ENCODE results near the gene PI4KB.

PI4KB gene

DNA sequence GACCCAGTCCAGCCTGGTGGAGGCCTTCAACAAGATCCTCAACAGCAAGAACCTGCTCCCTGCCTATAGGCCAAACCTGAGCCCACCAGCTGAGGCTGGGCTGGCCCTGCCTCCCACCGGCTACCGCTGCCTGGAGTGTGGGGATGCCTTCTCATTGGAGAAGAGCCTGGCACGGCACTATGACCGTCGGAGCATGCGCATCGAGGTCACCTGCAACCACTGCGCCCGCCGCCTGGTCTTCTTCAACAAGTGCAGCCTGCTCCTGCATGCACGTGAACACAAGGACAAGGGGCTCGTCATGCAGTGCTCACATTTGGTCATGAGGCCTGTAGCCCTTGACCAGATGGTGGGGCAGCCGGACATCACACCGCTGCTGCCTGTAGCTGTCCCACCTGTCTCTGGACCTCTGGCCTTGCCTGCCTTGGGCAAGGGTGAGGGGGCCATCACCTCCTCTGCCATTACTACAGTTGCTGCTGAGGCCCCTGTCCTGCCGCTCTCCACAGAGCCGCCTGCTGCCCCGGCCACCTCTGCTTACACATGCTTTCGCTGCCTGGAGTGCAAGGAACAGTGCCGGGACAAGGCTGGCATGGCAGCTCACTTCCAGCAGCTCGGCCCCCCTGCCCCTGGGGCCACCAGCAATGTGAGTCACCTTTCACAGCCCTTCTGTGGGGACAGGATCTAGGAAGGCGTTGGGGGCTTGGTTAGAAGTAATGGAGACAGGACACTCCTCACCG lies 39.3 kb downstream of the PI4KB start:
- Mint-ChIP-seq H3K27me3 (ENCODE audit: low read depth, poor library complexity) (peaks cover 4% of the 10 kb centered on the region), H3K9me3 (no peaks in the 10 kb centered on the region), H3K27ac (no peak overlapping the region), H3K4me1 (peaks cover 28% of the 10 kb centered on the region), H3K4me3 (no peak overlapping the region), H3K36me3 (ENCODE audit: low read depth) (peaks cover 19% of the 10 kb centered on the region)
- DNase-seq = no peak
- TF ChIP-seq, protein P1, sequence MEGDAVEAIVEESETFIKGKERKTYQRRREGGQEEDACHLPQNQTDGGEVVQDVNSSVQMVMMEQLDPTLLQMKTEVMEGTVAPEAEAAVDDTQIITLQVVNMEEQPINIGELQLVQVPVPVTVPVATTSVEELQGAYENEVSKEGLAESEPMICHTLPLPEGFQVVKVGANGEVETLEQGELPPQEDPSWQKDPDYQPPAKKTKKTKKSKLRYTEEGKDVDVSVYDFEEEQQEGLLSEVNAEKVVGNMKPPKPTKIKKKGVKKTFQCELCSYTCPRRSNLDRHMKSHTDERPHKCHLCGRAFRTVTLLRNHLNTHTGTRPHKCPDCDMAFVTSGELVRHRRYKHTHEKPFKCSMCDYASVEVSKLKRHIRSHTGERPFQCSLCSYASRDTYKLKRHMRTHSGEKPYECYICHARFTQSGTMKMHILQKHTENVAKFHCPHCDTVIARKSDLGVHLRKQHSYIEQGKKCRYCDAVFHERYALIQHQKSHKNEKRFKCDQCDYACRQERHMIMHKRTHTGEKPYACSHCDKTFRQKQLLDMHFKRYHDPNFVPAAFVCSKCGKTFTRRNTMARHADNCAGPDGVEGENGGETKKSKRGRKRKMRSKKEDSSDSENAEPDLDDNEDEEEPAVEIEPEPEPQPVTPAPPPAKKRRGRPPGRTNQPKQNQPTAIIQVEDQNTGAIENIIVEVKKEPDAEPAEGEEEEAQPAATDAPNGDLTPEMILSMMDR (IDR thresholded peaks at IDR 0.05) = no peak

DNA sequence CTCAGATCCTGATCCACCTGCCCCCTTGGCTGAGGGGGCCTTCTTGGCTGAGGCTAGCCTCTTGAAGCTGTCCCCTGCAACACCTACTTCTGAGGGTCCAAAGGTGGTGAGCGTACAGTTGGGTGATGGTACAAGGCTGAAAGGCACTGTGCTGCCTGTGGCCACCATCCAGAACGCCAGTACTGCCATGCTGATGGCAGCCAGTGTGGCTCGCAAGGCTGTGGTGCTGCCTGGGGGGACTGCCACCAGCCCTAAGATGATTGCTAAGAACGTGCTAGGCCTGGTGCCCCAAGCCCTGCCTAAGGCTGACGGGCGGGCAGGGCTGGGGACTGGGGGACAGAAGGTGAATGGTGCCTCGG lies 39.9 kb downstream of the PI4KB start:
- TF ChIP-seq, protein P1 (IDR thresholded peaks at IDR 0.05) = no peak
- H3K36me3 Mint-ChIP-seq (ENCODE audit: low read depth) = peaks cover 14% of the 10 kb centered on the region
- peaks cover 29% of the 10 kb centered on the region for H3K4me1 Mint-ChIP-seq
- peaks cover 4% of the 10 kb centered on the region for H3K27me3 Mint-ChIP-seq (ENCODE audit: low read depth, poor library complexity)
- H3K4me3 Mint-ChIP-seq = no peak overlapping the region
- H3K9me3 Mint-ChIP-seq = no peaks in the 10 kb centered on the region
- no peak overlapping the region for H3K27ac Mint-ChIP-seq
- no peak for DNase-seq

DNA sequence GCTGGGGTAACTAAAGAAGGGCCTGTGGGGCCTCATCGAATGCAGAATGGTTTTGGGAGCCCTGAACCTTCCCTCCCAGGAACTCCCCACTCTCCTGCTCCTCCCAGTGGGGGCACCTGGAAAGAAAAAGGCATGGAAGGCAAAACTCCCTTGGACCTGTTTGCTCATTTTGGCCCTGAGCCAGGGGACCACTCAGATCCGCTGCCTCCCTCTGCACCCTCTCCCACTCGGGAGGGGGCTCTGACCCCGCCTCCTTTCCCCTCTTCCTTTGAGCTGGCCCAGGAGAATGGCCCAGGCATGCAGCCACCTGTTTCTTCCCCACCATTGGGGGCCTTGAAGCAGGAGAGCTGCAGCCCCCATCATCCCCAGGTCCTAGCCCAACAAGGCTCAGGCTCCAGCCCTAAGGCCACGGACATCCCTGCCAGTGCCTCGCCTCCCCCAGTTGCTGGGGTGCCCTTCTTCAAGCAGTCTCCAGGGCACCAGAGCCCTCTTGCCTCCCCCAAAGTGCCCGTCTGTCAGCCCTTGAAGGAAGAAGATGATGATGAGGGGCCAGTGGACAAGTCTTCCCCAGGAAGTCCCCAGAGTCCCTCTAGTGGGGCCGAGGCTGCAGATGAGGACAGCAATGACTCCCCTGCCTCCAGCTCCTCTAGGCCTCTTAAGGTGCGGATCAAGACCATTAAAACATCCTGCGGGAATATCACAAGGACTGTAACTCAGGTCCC lies 40.4 kb downstream of the PI4KB start:
- Mint-ChIP-seq H3K36me3 (ENCODE audit: low read depth) (peaks cover 14% of the 10 kb centered on the region), H3K9me3 (no peaks in the 10 kb centered on the region), H3K4me3 (no peak overlapping the region), H3K4me1 (peaks cover 29% of the 10 kb centered on the region), H3K27me3 (ENCODE audit: low read depth, poor library complexity) (peaks cover 4% of the 10 kb centered on the region), H3K27ac (no peak overlapping the region)
- TF ChIP-seq, protein P1 (IDR thresholded peaks at IDR 0.05) = no peak
- DNase-seq = no peak

DNA sequence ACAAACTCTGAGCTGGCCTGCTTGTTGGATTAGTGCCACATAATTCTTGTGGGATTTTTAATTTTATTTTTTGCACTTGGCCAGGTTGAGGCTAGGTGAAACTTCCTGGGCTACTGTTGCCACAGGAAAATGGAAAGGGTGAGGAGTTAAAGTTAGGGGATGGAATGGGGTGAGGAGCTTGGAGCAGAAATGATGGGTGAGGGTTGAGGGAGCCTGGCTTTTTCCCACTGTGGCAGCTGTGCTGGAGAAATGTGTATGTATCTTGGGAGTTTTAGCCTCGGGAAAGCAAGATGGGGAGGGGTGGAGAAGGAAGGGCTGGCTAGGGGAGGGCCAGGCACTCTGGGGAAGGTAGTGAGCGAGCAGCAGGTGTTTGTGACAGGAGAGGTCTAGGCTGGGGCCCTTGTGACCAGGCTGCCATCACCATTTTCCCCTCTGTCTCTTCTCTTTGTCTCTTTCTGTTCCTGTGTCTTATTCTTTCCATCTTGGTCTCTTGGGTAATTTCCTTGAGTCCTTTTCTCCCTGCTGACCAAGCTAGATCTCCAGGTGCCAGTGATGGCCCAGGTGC lies 43.1 kb downstream of the PI4KB start:
- Mint-ChIP-seq H3K36me3 (ENCODE audit: low read depth) (peaks cover 14% of the 10 kb centered on the region), H3K27me3 (ENCODE audit: low read depth, poor library complexity) (peaks cover 6% of the 10 kb centered on the region), H3K4me1 (peaks cover 29% of the 10 kb centered on the region), H3K27ac (peak overlapping the region; percentile 83), H3K4me3 (peak overlapping the region; percentile 90), H3K9me3 (no peaks in the 10 kb centered on the region)
- TF ChIP-seq, protein P1 (IDR thresholded peaks at IDR 0.05) = no peak
- no peak for DNase-seq

DNA sequence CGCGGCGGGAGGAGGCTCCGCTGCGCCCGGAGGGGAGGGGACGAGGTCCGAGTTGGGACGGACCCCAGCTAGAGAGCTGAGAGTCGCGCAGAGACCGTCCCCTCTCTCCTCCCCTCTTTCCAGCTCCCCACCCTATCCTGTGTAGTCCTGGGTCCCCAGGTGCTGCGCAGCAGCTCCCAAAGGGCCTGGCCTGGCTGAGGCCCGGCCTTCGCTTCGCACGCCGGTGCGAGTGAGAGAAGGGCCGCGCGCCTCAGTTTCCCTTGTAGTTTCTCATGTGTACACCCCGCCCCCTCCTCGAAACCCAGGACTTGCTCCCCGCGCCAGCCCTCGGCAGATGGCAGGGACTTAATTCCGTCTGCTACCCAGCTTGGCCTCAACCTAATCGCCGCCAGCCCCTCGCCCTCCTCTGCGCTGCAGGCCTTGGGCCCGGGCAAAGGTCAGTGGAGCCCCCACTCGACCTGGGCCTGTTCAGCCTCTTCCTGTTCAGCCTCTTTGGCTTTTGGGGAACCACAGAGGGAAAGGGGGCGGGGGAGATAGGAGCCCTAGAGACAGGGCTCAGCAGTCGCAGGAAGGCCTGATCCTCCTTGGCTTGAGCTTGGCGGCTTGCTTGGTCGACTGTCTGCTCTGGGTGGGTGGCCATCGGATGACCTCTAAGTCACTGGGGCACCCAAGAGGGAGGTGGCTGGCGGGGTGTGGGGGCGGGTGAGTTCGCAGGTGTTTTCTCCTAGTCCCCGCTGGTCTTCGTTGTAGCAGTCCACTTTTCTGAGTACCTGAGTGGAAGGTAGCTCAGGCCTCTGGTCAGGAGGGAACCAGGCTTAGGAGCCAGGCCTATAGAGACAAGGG lies 44.1 kb downstream of the PI4KB start:
- Mint-ChIP-seq H3K36me3 (ENCODE audit: low read depth) (peaks cover 5% of the 10 kb centered on the region), H3K27me3 (ENCODE audit: low read depth, poor library complexity) (peaks cover 10% of the 10 kb centered on the region), H3K4me1 (peaks cover 29% of the 10 kb centered on the region), H3K9me3 (no peaks in the 10 kb centered on the region), H3K27ac (peak overlapping the region; percentile 59), H3K4me3 (peak overlapping the region; percentile 90)
- TF ChIP-seq, protein P1 (IDR thresholded peaks at IDR 0.05) = no peak
- DNase-seq = peak; percentile 40
